PC-9 (cell line): ENCODE data around the gene SMAGP.

Experiments used
- CTCF ChIP-seq: fragments of 200-600 bp; sonication (generic); conservative IDR thresholded peaks from 2 replicates; pipeline ENCODE4 v1.6.1; 2017; ENCODE audit warnings: mixed run types, antibody characterized with exemption, mild to moderate bottlenecking, moderate library complexity
- EZH2 ChIP-seq: fragments of 200-600 bp; sonication (generic); IDR thresholded peaks from 2 replicates; pipeline ENCODE4 v1.8.0; 2017; ENCODE audit warnings: antibody characterized with exemption, low read depth

- no peak for TF ChIP-seq CTCF
- no peak for TF ChIP-seq EZH2
Observed at GRCh38 chr12:51225234-51225633, 45.0 kb downstream of the SMAGP start.
